Measurements from ENCODE around the gene KIF26A.

DNA sequence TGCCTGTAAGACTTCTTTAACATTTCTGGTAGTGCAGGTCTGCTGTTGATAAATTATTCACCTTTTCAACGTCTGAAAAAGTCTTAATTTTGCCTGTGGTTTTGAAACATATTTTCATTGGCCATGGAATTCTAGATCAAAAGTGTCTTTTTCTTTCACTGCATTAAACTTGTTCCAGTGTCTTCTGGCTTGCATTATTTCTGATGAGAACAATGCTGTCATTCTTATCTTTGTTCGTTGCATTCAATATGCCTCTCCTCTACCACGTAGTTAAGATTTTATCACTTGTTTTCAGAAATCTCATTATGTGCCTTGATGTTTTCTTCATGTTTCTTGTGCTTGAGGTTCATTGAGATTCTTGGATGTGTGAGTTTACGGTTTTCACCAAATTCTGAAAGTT is 13.4 kb upstream of the KIF26A start:
- TF ChIP-seq, protein P1, sequence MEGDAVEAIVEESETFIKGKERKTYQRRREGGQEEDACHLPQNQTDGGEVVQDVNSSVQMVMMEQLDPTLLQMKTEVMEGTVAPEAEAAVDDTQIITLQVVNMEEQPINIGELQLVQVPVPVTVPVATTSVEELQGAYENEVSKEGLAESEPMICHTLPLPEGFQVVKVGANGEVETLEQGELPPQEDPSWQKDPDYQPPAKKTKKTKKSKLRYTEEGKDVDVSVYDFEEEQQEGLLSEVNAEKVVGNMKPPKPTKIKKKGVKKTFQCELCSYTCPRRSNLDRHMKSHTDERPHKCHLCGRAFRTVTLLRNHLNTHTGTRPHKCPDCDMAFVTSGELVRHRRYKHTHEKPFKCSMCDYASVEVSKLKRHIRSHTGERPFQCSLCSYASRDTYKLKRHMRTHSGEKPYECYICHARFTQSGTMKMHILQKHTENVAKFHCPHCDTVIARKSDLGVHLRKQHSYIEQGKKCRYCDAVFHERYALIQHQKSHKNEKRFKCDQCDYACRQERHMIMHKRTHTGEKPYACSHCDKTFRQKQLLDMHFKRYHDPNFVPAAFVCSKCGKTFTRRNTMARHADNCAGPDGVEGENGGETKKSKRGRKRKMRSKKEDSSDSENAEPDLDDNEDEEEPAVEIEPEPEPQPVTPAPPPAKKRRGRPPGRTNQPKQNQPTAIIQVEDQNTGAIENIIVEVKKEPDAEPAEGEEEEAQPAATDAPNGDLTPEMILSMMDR (IDR thresholded peaks at IDR 0.05; ENCODE audit: poor library complexity) = no peak
- no peak for TF ChIP-seq EZH2phosphoT487 (IDR thresholded peaks at IDR 0.05; ENCODE audit: low read depth, severe bottlenecking, unreplicated experiment)

Data from hepatocyte (in vitro differentiated cells).